ENCODE results near the gene CTNNA1.

CTNNA1 gene

GRCh38 chr5:138933522-138934290, 180.5 kb downstream of the CTNNA1 start:
- ATAC-seq, result no peak
- TF ChIP-seq ZNF565 (CRISPR knock-in tag; conservative IDR thresholded peaks at IDR 0.05; ENCODE audit: low read depth), result no peak
- no peak for TF ChIP-seq ZC3H10 (CRISPR knock-in tag; IDR thresholded peaks at IDR 0.05)
- no peak for TF ChIP-seq PATZ1 (CRISPR knock-in tag; IDR thresholded peaks at IDR 0.05; ENCODE audit: borderline replicate concordance)
- TF ChIP-seq RARB (CRISPR knock-in tag; IDR thresholded peaks at IDR 0.05), result no peak
- TF ChIP-seq POU6F1 (CRISPR knock-in tag; IDR thresholded peaks at IDR 0.05; ENCODE audit: borderline replicate concordance, low read depth), result no peak
- TF ChIP-seq OSR1 (CRISPR knock-in tag; IDR thresholded peaks at IDR 0.05), result no peak
- no peak for TF ChIP-seq TCF4 (CRISPR knock-in tag; IDR thresholded peaks at IDR 0.05; ENCODE audit: borderline replicate concordance)
- TF ChIP-seq BACH2 (CRISPR knock-in tag; IDR thresholded peaks at IDR 0.05; ENCODE audit: borderline replicate concordance), result no peak
- TF ChIP-seq GLIS3 (CRISPR knock-in tag; IDR thresholded peaks at IDR 0.05), result no peak
- TF ChIP-seq ISL1 (CRISPR knock-in tag; IDR thresholded peaks at IDR 0.05), result no peak

- ATAC-seq, result no peak
- TF ChIP-seq ZC3H10 (CRISPR knock-in tag; IDR thresholded peaks at IDR 0.05), result no peak
Measured at GRCh38 chr5:138934971-138935370, 181.7 kb downstream of the CTNNA1 start.

- no peak for ATAC-seq
- no peak for TF ChIP-seq ZFP3 (CRISPR knock-in tag; IDR thresholded peaks at IDR 0.05)
- TF ChIP-seq ZNF8 (CRISPR knock-in tag; IDR thresholded peaks at IDR 0.05), result no peak
- TF ChIP-seq ZFP30 (CRISPR knock-in tag; IDR thresholded peaks at IDR 0.05), result no peak
- TF ChIP-seq OSR1 (CRISPR knock-in tag; IDR thresholded peaks at IDR 0.05), result no peak
- TF ChIP-seq PPARA (CRISPR knock-in tag; IDR thresholded peaks at IDR 0.05; ENCODE audit: borderline replicate concordance), result no peak
- TF ChIP-seq ZNF70 (CRISPR knock-in tag; IDR thresholded peaks at IDR 0.05), result no peak
- TF ChIP-seq PATZ1 (CRISPR knock-in tag; IDR thresholded peaks at IDR 0.05; ENCODE audit: borderline replicate concordance), result no peak
- TF ChIP-seq TSHZ2 (CRISPR knock-in tag; IDR thresholded peaks at IDR 0.05), result no peak
- TF ChIP-seq CSDC2 (CRISPR knock-in tag; IDR thresholded peaks at IDR 0.05), result no peak
- TF ChIP-seq ESRRG (CRISPR knock-in tag; IDR thresholded peaks at IDR 0.05), result no peak
- TF ChIP-seq BACH2 (CRISPR knock-in tag; IDR thresholded peaks at IDR 0.05; ENCODE audit: borderline replicate concordance), result no peak
- TF ChIP-seq ISL1 (CRISPR knock-in tag; IDR thresholded peaks at IDR 0.05), result no peak
- no peak for TF ChIP-seq TCF4 (CRISPR knock-in tag; IDR thresholded peaks at IDR 0.05; ENCODE audit: borderline replicate concordance)
- no peak for TF ChIP-seq ZC3H10 (CRISPR knock-in tag; IDR thresholded peaks at IDR 0.05)
- no peak for TF ChIP-seq ARNTL (CRISPR knock-in tag; IDR thresholded peaks at IDR 0.05; ENCODE audit: borderline replicate concordance, low read depth)
- TF ChIP-seq POU6F1 (CRISPR knock-in tag; IDR thresholded peaks at IDR 0.05; ENCODE audit: borderline replicate concordance, low read depth), result no peak
- no peak for TF ChIP-seq CSRNP3 (CRISPR knock-in tag; IDR thresholded peaks at IDR 0.05)
Measured at GRCh38 chr5:138935466-138935865, 182.2 kb downstream of the CTNNA1 start.

Measured in SK-N-SH treated with all-trans-retinoic acid at 6 μM for 48 hours (cell line).